ENCODE results near the gene CCDC97.
A peak's percentile ranks its signal among the peaks of the same experiment; 100 is the strongest.

CCDC97 gene

DNA sequence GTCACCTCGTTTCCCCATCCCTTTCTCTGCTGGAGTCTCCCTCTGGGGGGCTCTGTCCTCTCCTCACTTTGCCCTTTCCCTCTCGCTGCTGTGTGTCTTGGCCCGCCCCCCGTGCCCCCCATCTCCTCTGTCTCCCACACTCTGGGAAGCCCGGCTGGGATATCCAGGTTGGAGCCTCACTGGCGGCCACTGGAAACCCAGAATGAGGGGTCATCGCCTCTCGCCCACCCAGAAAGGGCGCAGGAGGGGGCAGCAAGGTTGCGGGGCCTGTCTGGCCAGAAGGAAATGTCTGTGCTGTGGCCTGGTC is 15.6 kb downstream of the CCDC97 start:
- H3F3A ChIP-seq (ENCODE audit: insufficient read depth, low read length), result peaks cover 28% of the 10 kb centered on the region
- no peak overlapping the region for H3K27ac ChIP-seq (ENCODE audit: low read length)
- H3K9ac ChIP-seq (ENCODE audit: low read length), result no peak overlapping the region
- peaks cover 18% of the 10 kb centered on the region for H3K4me1 ChIP-seq (ENCODE audit: low read length)
- H3K9me3 ChIP-seq (replicated peaks; ENCODE audit: insufficient read depth, low read length), result no peaks in the 10 kb centered on the region
- peaks cover 3% of the 10 kb centered on the region; the same call in 1 of the 2 replicates for H3K79me2 ChIP-seq (ENCODE audit: low read length)
- H3K36me3 ChIP-seq (replicated peaks; ENCODE audit: insufficient read depth, low read length), result no peaks in the 10 kb centered on the region
- H4K20me1 ChIP-seq (ENCODE audit: insufficient read depth, low read length), result no peaks in the 10 kb centered on the region
- no peak for DNase-seq
- H3K4me3 ChIP-seq (ENCODE audit: low read length), result no peak overlapping the region
- TF ChIP-seq, protein P1, sequence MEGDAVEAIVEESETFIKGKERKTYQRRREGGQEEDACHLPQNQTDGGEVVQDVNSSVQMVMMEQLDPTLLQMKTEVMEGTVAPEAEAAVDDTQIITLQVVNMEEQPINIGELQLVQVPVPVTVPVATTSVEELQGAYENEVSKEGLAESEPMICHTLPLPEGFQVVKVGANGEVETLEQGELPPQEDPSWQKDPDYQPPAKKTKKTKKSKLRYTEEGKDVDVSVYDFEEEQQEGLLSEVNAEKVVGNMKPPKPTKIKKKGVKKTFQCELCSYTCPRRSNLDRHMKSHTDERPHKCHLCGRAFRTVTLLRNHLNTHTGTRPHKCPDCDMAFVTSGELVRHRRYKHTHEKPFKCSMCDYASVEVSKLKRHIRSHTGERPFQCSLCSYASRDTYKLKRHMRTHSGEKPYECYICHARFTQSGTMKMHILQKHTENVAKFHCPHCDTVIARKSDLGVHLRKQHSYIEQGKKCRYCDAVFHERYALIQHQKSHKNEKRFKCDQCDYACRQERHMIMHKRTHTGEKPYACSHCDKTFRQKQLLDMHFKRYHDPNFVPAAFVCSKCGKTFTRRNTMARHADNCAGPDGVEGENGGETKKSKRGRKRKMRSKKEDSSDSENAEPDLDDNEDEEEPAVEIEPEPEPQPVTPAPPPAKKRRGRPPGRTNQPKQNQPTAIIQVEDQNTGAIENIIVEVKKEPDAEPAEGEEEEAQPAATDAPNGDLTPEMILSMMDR (IDR thresholded peaks at IDR 0.05; ENCODE audit: low read length), result no peak
- TF ChIP-seq EZH2phosphoT487 (IDR thresholded peaks at IDR 0.05; ENCODE audit: low read length) (no peak), EZH2 (optimal IDR thresholded peaks at IDR 0.05; ENCODE audit: low read depth, low read length) (no peak)
- H3K4me2 ChIP-seq (ENCODE audit: low read depth, low read length), result no peak overlapping the region
- no peak overlapping the region for H2AFZ ChIP-seq (ENCODE audit: low read length)
- no peaks in the 10 kb centered on the region for H3K9me2 ChIP-seq (replicated peaks; ENCODE audit: insufficient read depth, low read length)
- H3K27me3 ChIP-seq (replicated peaks; ENCODE audit: insufficient read depth, low read length), result no peaks in the 10 kb centered on the region

DNA sequence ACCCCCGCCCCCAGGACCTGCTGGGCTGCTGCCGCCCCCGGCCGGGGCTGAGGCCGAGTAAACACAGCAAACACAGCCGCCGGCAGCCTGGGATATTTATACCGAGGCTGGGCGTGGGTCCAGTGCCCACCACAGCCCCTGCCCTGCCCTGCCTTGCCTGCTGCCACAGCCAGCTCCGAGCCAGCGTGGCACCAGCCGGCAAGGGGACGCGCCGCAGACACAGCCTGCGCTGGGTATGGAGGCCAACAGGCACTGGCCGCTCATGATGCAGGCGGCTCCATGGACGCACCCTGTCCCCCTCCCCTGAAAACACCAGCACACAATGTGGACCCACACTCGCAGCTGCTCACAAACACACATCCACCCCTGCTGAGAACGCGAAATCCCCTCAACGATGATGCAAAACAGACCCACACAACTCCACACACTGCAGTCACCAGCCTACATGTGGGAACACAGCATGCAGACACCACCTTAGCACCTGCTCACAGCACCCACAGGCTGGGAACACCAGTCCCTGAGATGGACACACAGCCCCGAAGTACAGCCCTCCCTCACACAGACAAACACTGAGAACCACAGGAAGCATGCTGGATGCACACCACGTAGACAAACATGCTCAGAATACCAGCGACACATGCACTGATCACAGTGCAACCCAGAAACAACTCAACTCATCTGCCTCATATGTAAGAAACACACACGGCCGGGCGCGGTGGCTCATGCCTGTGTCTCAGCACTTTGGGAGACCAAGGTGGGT is 16.2 kb downstream of the CCDC97 start:
- H3K9ac ChIP-seq (ENCODE audit: low read length), result no peak overlapping the region
- no peaks in the 10 kb centered on the region for H3K9me2 ChIP-seq (replicated peaks; ENCODE audit: insufficient read depth, low read length)
- no peaks in the 10 kb centered on the region for H3K27me3 ChIP-seq (replicated peaks; ENCODE audit: insufficient read depth, low read length)
- H3K79me2 ChIP-seq (ENCODE audit: low read length), result peaks cover 3% of the 10 kb centered on the region; the same call in 1 of the 2 replicates
- H3K4me2 ChIP-seq (ENCODE audit: low read depth, low read length), result no peak overlapping the region; the same call in 1 of the 2 replicates
- H3K36me3 ChIP-seq (replicated peaks; ENCODE audit: insufficient read depth, low read length), result no peaks in the 10 kb centered on the region
- no peak overlapping the region for H3K4me3 ChIP-seq (ENCODE audit: low read length)
- H3K27ac ChIP-seq (ENCODE audit: low read length), result no peak overlapping the region
- H4K20me1 ChIP-seq (ENCODE audit: insufficient read depth, low read length), result no peaks in the 10 kb centered on the region
- TF ChIP-seq EZH2phosphoT487 (IDR thresholded peaks at IDR 0.05; ENCODE audit: low read length), result no peak
- TF ChIP-seq, protein P1 (IDR thresholded peaks at IDR 0.05; ENCODE audit: low read length), result no peak
- no peak for TF ChIP-seq EZH2 (optimal IDR thresholded peaks at IDR 0.05; ENCODE audit: low read depth, low read length)
- H2AFZ ChIP-seq (ENCODE audit: low read length), result no peak overlapping the region
- H3K9me3 ChIP-seq (replicated peaks; ENCODE audit: insufficient read depth, low read length), result no peaks in the 10 kb centered on the region
- peaks cover 28% of the 10 kb centered on the region for H3F3A ChIP-seq (ENCODE audit: insufficient read depth, low read length)
- peaks cover 18% of the 10 kb centered on the region for H3K4me1 ChIP-seq (ENCODE audit: low read length)
- no peak for DNase-seq

DNA sequence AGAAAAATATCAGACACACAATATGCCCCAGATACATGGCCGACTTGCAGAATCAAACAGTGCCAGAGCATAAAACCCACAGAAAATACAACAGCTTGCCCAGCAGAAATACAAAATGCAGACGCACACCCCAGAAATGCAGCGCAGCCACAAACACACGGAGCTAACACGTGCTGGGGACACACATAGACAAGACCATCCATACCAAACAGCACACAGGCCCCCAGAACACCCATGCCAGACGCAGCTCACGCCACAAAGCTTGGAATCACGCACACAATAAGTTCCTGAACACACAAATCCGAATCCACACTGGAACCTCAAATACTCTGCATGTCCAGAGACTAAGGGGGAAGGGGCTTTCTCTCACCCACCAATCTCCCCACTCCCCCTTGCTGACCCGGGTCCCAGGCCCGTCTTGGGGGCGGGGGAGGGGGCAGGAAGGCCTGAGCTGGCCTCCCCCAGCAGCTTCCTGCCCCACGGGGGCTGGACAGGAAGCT is 17.2 kb downstream of the CCDC97 start:
- Histone ChIP-seq H3K27ac (ENCODE audit: low read length) (peak overlapping the region; percentile 75), H3F3A (ENCODE audit: insufficient read depth, low read length) (peaks cover 28% of the 10 kb centered on the region), H3K4me1 (ENCODE audit: low read length) (peaks cover 18% of the 10 kb centered on the region), H3K4me3 (ENCODE audit: low read length) (peak overlapping the region; percentile 60), H3K9me2 (replicated peaks; ENCODE audit: insufficient read depth, low read length) (no peaks in the 10 kb centered on the region), H4K20me1 (ENCODE audit: insufficient read depth, low read length) (no peaks in the 10 kb centered on the region), H3K9ac (ENCODE audit: low read length) (peak overlapping the region; percentile 73), H3K27me3 (replicated peaks; ENCODE audit: insufficient read depth, low read length) (no peaks in the 10 kb centered on the region), H3K4me2 (ENCODE audit: low read depth, low read length) (peak overlapping the region; percentile 93), H2AFZ (ENCODE audit: low read length) (peak overlapping the region; percentile 32), H3K9me3 (replicated peaks; ENCODE audit: insufficient read depth, low read length) (no peaks in the 10 kb centered on the region), H3K79me2 (ENCODE audit: low read length) (peaks cover 3% of the 10 kb centered on the region; the same call in 1 of the 2 replicates), H3K36me3 (replicated peaks; ENCODE audit: insufficient read depth, low read length) (no peaks in the 10 kb centered on the region)
- TF ChIP-seq, protein P1 (IDR thresholded peaks at IDR 0.05; ENCODE audit: low read length), result no peak
- TF ChIP-seq EZH2 (optimal IDR thresholded peaks at IDR 0.05; ENCODE audit: low read depth, low read length) (no peak), EZH2phosphoT487 (IDR thresholded peaks at IDR 0.05; ENCODE audit: low read length) (no peak)
- peak; percentile 37 for DNase-seq
